ENCODE measurements around the gene TFF3.

TFF3 gene

GRCh38 chr21:42264245-42265195 is 50.7 kb downstream of the TFF3 start:
- DNase-seq, result no peak

GRCh38 chr21:42263591-42264131 is 51.5 kb downstream of the TFF3 start:
- peak; percentile 96 for DNase-seq

- peak; percentile 59 for DNase-seq
These were observed 52.4 kb downstream of the TFF3 start for GRCh38 chr21:42262831-42263231.

GRCh38 chr21:42261829-42262200 is 53.4 kb downstream of the TFF3 start:
- no peak for DNase-seq
